ENCODE results near the gene ZNF135. TPM values are rescaled to one million over a fixed set of nuclear protein-coding genes. Genes with fewer than 3 reads are reported as not detected.

The ZNF135 gene
- total RNA-seq, 1 experiment from 2014 or later: not detected

- DNase-seq (ENCODE audit: low read depth): no peak
These were observed 12.2 kb upstream of the ZNF135 start for GRCh38 chr19:58046856-58047255.

- DNase-seq (ENCODE audit: low read depth): no peak
These were observed 11.4 kb upstream of the ZNF135 start for GRCh38 chr19:58047672-58048071.

- no peak for DNase-seq (ENCODE audit: low read depth)
These were observed 6.8 kb upstream of the ZNF135 start for GRCh38 chr19:58052256-58052655.

GRCh38 chr19:58053480-58054156 is 5.5 kb upstream of the ZNF135 start:
- no peak for DNase-seq (ENCODE audit: low read depth)

GRCh38 chr19:58054901-58055874 is 3.9 kb upstream of the ZNF135 start:
- no peak for DNase-seq (ENCODE audit: low read depth)

- DNase-seq (ENCODE audit: low read depth): no peak
These were observed 2.8 kb upstream of the ZNF135 start for GRCh38 chr19:58056261-58056660.

- DNase-seq (ENCODE audit: low read depth): no peak
These were observed 2.2 kb upstream of the ZNF135 start for GRCh38 chr19:58056861-58057260.

- DNase-seq (ENCODE audit: low read depth): no peak
These were observed 615 bp upstream of the ZNF135 start for GRCh38 chr19:58058467-58058866.

- DNase-seq (ENCODE audit: low read depth): no peak
These were observed 593 bp downstream of the ZNF135 start for GRCh38 chr19:58059671-58060078.

- no peak for DNase-seq (ENCODE audit: low read depth)
These were observed 1.1 kb downstream of the ZNF135 start for GRCh38 chr19:58060231-58060630.

GRCh38 chr19:58063712-58064111 is 4.6 kb downstream of the ZNF135 start:
- DNase-seq (ENCODE audit: low read depth): no peak

GRCh38 chr19:58067240-58067912 is 8.3 kb downstream of the ZNF135 start:
- no peak for DNase-seq (ENCODE audit: low read depth)

GRCh38 chr19:58079792-58080191 is 20.7 kb downstream of the ZNF135 start:
- DNase-seq (ENCODE audit: low read depth): no peak

GRCh38 chr19:58083021-58083420 is 23.9 kb downstream of the ZNF135 start:
- DNase-seq (ENCODE audit: low read depth): no peak

- no peak for DNase-seq (ENCODE audit: low read depth)
These were observed 25.7 kb downstream of the ZNF135 start for GRCh38 chr19:58084596-58085347.

- DNase-seq (ENCODE audit: low read depth): no peak
These were observed 26.3 kb downstream of the ZNF135 start for GRCh38 chr19:58085348-58085875.

GRCh38 chr19:58086825-58087710 is 28.0 kb downstream of the ZNF135 start:
- no peak for DNase-seq (ENCODE audit: low read depth)

- DNase-seq (ENCODE audit: low read depth): no peak
These were observed 29.5 kb downstream of the ZNF135 start for GRCh38 chr19:58088521-58089052.

GRCh38 chr19:58089846-58090245 is 30.8 kb downstream of the ZNF135 start:
- DNase-seq (ENCODE audit: low read depth): no peak

All from HT1080 (cell line).